Prostate gland (tissue), 2 donors: ENCODE results near the gene OAT. TPM values are rescaled to one million over a fixed set of nuclear protein-coding genes. Genes with fewer than 3 reads are reported as not detected.

Source experiments
- DNase-seq: peaks from one replicate; pipeline ENCODE4 v3.0.0-alpha.2; 2019; ENCODE audit warnings: low spot score
- H3K27ac ChIP-seq, 2 donors: fragments of 200-600 bp; sonication (generic); 2 replicates each; pipeline ENCODE4 v1.5.1; 2017 to 2019
- H3K27me3 ChIP-seq: fragments of 200-600 bp; sonication (generic); replicated peaks from 2 replicates; pipeline ENCODE4 v1.5.1; 2019; ENCODE audit not compliant: insufficient read depth
- H3K36me3 ChIP-seq, 2 donors: fragments of 200-600 bp; sonication (generic); 1 replicate in 1 of 2; 2 replicates in 1 of 2; pipeline versions ENCODE4 v1.5.1 to v1.8.1; 2017 to 2019
- H3K4me1 ChIP-seq: fragments of 200-600 bp; sonication (generic); replicated peaks from 2 replicates; pipeline ENCODE4 v1.5.1; 2019
- H3K4me3 ChIP-seq, 2 donors: fragments of 200-600 bp; sonication (generic); 2 replicates each; pipeline ENCODE4 v1.5.1; 2017 to 2019
- H3K9me3 ChIP-seq: fragments of 200-600 bp; sonication (generic); 2 replicates; pipeline ENCODE4 v1.5.1; 2017
- CTCF ChIP-seq, 4 experiments: fragments of 200-600 bp in 2 of 4; fragments of 450-650 bp in 2 of 4; sonication (generic) in 2 of 4; IDR thresholded peaks; 1 replicate in 3 of 4; 2 replicates in 1 of 4; pipeline ENCODE4 v1.5.1; 2016 to 2019; ENCODE audit warnings: antibody characterized with exemption in 4 of 4, mild to moderate bottlenecking in 2 of 4, moderate library complexity in 2 of 4
- POLR2A ChIP-seq: fragments of 450-650 bp; IDR thresholded peaks from one replicate; pipeline ENCODE4 v1.6.1; 2016; ENCODE audit warnings: antibody characterized with exemption, mild to moderate bottlenecking
- POLR2AphosphoS5 ChIP-seq: sonication (generic); formaldehyde crosslinking; IDR thresholded peaks from one replicate; pipeline ENCODE4 v1.6.1; 2017; ENCODE audit warnings: antibody characterized with exemption
- WGBS: methylation state at CpG from one replicate; pipeline ENCODE4 v1.1.5; 2018; 5-methylcytosine and 5-hydroxymethylcytosine counted together
- intact Hi-C: fragments of 100-400 bp; cut with DNase I; formaldehyde crosslinking; loops from one replicate; pipeline ENCODE4 v1.14.2; 2022
- total RNA-seq, 2 donors: library from RNA; depleted of rRNA; stranded (reverse); fragments of >200 nt; gene quantifications; one replicate each; pipeline ENCODE4 v1.1.0, GENCODE V29; 2016

The OAT gene
- total RNA-seq, 2 donors from 2014 or later = 86.3 to 139 TPM

DNA sequence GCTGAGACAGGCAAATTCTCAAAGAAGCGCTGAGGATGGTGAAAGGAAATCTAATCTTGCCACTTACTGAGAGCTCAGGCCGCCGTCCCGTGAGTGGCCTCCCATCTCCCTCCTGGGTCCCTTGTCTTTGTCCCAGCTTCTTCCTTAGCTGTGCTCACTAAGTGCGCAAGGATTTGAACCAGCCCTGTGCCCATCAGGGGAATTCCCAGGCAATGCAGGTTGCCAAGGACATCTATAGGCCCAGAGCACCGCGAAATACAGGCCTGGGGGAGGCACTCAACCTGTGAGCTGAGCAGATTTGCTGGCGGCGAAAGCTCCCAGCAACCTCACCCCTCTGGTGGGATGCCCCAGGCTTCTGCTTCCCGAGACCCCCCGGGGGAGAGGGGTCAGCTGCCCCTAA lies 64.8 kb downstream of the OAT start:
- H3K9me3 ChIP-seq = no peaks in the 10 kb centered on the region
- intact Hi-C loops = no loop called here
- TF ChIP-seq POLR2AphosphoS5 = no peak
- TF ChIP-seq POLR2A = no peak
- TF ChIP-seq CTCF (IDR thresholded peaks at IDR 0.05) = no peak
- H3K27ac ChIP-seq = no peak overlapping the region
- H3K4me3 ChIP-seq = no peak overlapping the region
- no peaks in the 10 kb centered on the region for H3K27me3 ChIP-seq
- no peaks in the 10 kb centered on the region for H3K4me1 ChIP-seq
- 92% methylated on average over 11 of the region's 11 CpGs for WGBS
- no peak for DNase-seq
- H3K36me3 ChIP-seq = no peaks in the 10 kb centered on the region

DNA sequence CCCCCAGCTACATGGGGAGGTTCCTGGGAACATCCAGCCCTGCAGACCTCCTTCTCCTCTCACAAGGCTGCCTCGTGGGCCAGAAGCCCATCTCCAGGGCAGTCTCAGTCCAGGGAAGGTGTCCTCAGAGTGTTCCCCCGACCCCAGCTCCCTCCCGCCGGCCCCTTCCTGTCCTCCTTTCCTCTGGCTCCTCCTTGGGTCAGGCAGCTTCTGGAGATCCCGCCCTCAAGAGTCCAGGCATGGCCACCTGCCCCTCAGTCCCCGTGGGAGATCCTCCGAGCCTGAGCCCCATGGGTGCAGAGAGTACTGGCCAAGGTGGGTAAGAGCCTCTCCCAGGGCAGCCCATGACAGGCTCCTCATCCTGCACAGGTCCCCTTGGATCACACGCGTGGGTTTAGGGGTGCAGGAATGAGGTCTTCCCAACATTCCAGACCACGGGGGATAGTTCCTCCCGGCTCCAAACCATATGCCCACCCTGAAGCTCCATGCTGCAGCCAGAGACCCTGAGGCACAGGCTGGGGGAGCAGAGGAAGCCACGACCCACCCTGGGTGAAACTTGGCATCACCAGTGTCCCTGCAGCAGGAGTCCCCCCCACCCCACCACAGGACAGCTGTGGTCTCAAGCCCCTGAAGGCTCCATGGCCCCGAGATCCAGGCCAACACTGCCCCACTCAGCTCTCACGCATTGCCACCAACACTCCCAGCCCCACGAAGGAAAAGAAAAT lies 65.5 kb downstream of the OAT start:
- DNase-seq = no peak
- 88% methylated on average over 15 of the region's 15 CpGs for WGBS

DNA sequence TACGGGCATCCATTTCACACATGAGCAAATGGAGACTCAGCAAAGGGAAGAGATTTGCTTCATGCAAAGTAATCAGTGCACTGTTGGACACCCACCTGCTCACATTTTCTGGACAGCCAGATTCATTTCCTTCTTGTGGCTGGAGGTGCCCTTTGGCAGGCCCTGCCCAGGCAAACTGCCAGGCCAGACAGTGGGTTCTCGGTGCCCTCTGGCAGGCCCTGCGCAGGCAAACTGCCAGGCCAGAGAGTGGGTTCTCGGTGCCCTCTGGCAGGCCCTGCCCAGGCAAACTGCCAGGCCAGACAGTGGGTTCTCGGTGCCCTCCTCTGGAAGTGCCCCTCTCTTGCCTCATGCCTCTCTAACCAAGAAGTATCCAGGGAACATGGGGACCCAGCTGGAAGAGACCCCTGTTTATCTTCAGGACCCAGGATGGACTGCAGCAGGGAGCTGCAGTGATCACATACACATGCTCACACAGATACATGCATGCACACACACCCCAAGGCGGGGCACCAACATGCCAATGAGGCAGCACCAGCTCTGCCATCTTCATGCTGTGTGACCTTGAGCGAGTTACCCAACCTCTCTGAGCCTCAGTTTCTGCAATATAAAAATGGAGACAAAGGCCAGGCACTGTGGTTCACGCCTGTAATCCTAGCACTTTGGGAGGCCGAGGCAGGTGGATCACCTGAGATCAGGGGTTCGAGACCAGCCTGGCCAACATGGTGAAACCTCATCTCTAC lies 67.1 kb downstream of the OAT start:
- Histone ChIP-seq H3K27me3 (no peaks in the 10 kb centered on the region), H3K36me3 (no peaks in the 10 kb centered on the region), H3K9me3 (no peaks in the 10 kb centered on the region), H3K27ac (no peak overlapping the region), H3K4me3 (no peak overlapping the region), H3K4me1 (no peaks in the 10 kb centered on the region)
- DNase-seq = no peak
- 85% methylated on average over 7 of the region's 10 CpGs for WGBS
- intact Hi-C loops = no loop called here
- TF ChIP-seq CTCF (IDR thresholded peaks at IDR 0.05) = no peak
- TF ChIP-seq POLR2A = no peak
- no peak for TF ChIP-seq POLR2AphosphoS5

More for the DNA sequence above, 65.5 kb downstream of the OAT start:
- Histone ChIP-seq H3K27ac (no peak overlapping the region), H3K4me3 (no peak overlapping the region), H3K27me3 (no peaks in the 10 kb centered on the region), H3K4me1 (no peaks in the 10 kb centered on the region), H3K9me3 (no peaks in the 10 kb centered on the region), H3K36me3 (no peaks in the 10 kb centered on the region)
- intact Hi-C loops = no loop called here
- TF ChIP-seq POLR2AphosphoS5 = no peak
- TF ChIP-seq POLR2A = no peak
- no peak for TF ChIP-seq CTCF (IDR thresholded peaks at IDR 0.05)

DNA sequence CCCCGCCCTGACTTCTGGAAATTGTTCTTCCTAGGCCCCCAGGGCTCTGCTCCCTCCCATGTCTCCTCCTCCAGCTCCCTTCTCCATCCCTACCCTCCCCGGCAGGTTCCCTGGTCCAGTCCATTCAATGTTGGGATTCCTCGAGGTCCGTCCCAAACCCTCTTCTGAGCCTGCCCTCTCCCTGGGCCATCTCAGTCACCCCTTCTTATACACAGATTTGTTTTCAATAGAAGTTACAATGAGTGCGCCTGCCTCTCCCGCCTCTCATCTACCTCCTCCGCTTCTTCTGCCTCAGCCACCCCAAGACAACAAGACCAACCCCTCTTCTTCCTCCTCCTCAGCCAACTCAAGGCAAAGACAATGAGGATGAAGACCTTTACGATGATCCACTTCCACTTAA lies 67.9 kb downstream of the OAT start:
- no peak for DNase-seq
- 94% methylated on average over 8 of the region's 8 CpGs for WGBS

More for the DNA sequence above, 67.9 kb downstream of the OAT start:
- no peak overlapping the region for H3K27ac ChIP-seq
- H3K9me3 ChIP-seq = no peaks in the 10 kb centered on the region
- H3K4me1 ChIP-seq = no peaks in the 10 kb centered on the region
- no peaks in the 10 kb centered on the region for H3K36me3 ChIP-seq
- H3K4me3 ChIP-seq = no peak overlapping the region
- TF ChIP-seq CTCF (IDR thresholded peaks at IDR 0.05) = no peak
- no peak for TF ChIP-seq POLR2A
- TF ChIP-seq POLR2AphosphoS5 = no peak
- no peaks in the 10 kb centered on the region for H3K27me3 ChIP-seq
- intact Hi-C loops = no loop called here
